Liver (tissue), 3 donors: Measurements from ENCODE around the gene TMEM43.

Experiments used
- EGR1 ChIP-seq, 2 donors: IDR thresholded peaks; 2 replicates each; pipeline ENCODE4 v1.6.1; 2016 to 2018; ENCODE audit warnings: antibody characterized with exemption in 2 of 2, low read depth in 2 of 2
- FOXA1 ChIP-seq: IDR thresholded peaks from 2 replicates; pipeline ENCODE4 v1.6.1; 2016; ENCODE audit warnings: antibody characterized with exemption
- GABPA ChIP-seq, 2 donors: IDR thresholded peaks in 1 of 2; conservative IDR thresholded peaks in 1 of 2; 2 replicates each; pipeline ENCODE4 v1.6.1; 2016; ENCODE audit warnings: antibody characterized with exemption in 2 of 2, mild to moderate bottlenecking in 1 of 2, moderate library complexity in 1 of 2
- JUND ChIP-seq, 2 donors: IDR thresholded peaks; 2 replicates each; pipeline ENCODE4 v1.6.1; 2016; ENCODE audit warnings: antibody characterized with exemption in 2 of 2
- NR2F2 ChIP-seq: IDR thresholded peaks from 2 replicates; pipeline ENCODE4 v1.6.1; 2016; ENCODE audit warnings: antibody characterized with exemption
- RAD21 ChIP-seq, 2 donors: IDR thresholded peaks; 2 replicates each; pipeline ENCODE4 v1.6.1; 2016; ENCODE audit warnings: antibody characterized with exemption in 2 of 2, mild to moderate bottlenecking in 2 of 2
- YY1 ChIP-seq: IDR thresholded peaks from 2 replicates; pipeline ENCODE4 v1.6.1; 2016; ENCODE audit warnings: antibody characterized with exemption, mild to moderate bottlenecking
- TF ChIP-seq, protein P1 (sequence below): fragments of 150-350 bp; IDR thresholded peaks from 2 replicates; pipeline ENCODE4 v1.5.1; 2017; ENCODE audit warnings: improper control_type of control experiment, low read depth, low read length; ENCODE audit not compliant: missing input control
- TF ChIP-seq, protein P2 (sequence below): IDR thresholded peaks from 2 replicates; pipeline ENCODE4 v1.6.1; 2016; ENCODE audit warnings: antibody characterized with exemption, mild to moderate bottlenecking
- donor health status: healthy.
- donor health status: healthy.

- TF ChIP-seq, protein P1, sequence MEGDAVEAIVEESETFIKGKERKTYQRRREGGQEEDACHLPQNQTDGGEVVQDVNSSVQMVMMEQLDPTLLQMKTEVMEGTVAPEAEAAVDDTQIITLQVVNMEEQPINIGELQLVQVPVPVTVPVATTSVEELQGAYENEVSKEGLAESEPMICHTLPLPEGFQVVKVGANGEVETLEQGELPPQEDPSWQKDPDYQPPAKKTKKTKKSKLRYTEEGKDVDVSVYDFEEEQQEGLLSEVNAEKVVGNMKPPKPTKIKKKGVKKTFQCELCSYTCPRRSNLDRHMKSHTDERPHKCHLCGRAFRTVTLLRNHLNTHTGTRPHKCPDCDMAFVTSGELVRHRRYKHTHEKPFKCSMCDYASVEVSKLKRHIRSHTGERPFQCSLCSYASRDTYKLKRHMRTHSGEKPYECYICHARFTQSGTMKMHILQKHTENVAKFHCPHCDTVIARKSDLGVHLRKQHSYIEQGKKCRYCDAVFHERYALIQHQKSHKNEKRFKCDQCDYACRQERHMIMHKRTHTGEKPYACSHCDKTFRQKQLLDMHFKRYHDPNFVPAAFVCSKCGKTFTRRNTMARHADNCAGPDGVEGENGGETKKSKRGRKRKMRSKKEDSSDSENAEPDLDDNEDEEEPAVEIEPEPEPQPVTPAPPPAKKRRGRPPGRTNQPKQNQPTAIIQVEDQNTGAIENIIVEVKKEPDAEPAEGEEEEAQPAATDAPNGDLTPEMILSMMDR: no peak
- TF ChIP-seq EGR1 (IDR thresholded peaks at IDR 0.05; ENCODE audit: low read depth in 2 of 2) (no peak), FOXA1 (no peak), JUND (IDR thresholded peaks at IDR 0.05) (no peak), GABPA (IDR thresholded peaks at IDR 0.05 in 1 of 2, conservative IDR thresholded peaks at IDR 0.05 in 1 of 2) (no peak), YY1 (no peak), RAD21 (IDR thresholded peaks at IDR 0.05) (no peak), NR2F2 (no peak)
- TF ChIP-seq, protein P2, sequence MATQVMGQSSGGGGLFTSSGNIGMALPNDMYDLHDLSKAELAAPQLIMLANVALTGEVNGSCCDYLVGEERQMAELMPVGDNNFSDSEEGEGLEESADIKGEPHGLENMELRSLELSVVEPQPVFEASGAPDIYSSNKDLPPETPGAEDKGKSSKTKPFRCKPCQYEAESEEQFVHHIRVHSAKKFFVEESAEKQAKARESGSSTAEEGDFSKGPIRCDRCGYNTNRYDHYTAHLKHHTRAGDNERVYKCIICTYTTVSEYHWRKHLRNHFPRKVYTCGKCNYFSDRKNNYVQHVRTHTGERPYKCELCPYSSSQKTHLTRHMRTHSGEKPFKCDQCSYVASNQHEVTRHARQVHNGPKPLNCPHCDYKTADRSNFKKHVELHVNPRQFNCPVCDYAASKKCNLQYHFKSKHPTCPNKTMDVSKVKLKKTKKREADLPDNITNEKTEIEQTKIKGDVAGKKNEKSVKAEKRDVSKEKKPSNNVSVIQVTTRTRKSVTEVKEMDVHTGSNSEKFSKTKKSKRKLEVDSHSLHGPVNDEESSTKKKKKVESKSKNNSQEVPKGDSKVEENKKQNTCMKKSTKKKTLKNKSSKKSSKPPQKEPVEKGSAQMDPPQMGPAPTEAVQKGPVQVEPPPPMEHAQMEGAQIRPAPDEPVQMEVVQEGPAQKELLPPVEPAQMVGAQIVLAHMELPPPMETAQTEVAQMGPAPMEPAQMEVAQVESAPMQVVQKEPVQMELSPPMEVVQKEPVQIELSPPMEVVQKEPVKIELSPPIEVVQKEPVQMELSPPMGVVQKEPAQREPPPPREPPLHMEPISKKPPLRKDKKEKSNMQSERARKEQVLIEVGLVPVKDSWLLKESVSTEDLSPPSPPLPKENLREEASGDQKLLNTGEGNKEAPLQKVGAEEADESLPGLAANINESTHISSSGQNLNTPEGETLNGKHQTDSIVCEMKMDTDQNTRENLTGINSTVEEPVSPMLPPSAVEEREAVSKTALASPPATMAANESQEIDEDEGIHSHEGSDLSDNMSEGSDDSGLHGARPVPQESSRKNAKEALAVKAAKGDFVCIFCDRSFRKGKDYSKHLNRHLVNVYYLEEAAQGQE: no peak
Observed at GRCh38 chr3:14177580-14178246, 52.9 kb downstream of the TMEM43 start.
